Loucy (cell line): ENCODE measurements around the gene RAB44.

Experiments used
- H2AFZ ChIP-seq: fragments of 200-600 bp; sonication (generic); 2 replicates; pipeline ENCODE4 v1.6.0; 2016; ENCODE audit warnings: antibody characterized with exemption, mild to moderate bottlenecking, low read length, moderate library complexity
- H3F3A ChIP-seq: fragments of 200-600 bp; 2 replicates; pipeline ENCODE4 v1.6.0; 2016; ENCODE audit warnings: antibody characterized with exemption, low read depth, mild to moderate bottlenecking
- H3K27me3 ChIP-seq: fragments of 200-600 bp; sonication (generic); 2 replicates; pipeline ENCODE4 v1.6.1; 2014; ENCODE audit warnings: low read length, mild to moderate bottlenecking; ENCODE audit not compliant: insufficient read depth, poor library complexity, severe bottlenecking
- H3K36me3 ChIP-seq: fragments of 200-600 bp; sonication (generic); 2 replicates; pipeline ENCODE4 v1.6.1; 2016; ENCODE audit warnings: low read length; ENCODE audit not compliant: insufficient read depth
- H3K4me1 ChIP-seq: fragments of 200-600 bp; sonication (generic); 2 replicates; pipeline ENCODE4 v1.5.1; 2014; ENCODE audit warnings: low read length, mild to moderate bottlenecking; ENCODE audit not compliant: insufficient read depth, poor library complexity, severe bottlenecking
- H3K4me2 ChIP-seq: fragments of 200-600 bp; sonication (generic); 2 replicates; pipeline ENCODE4 v1.6.0; 2014; ENCODE audit warnings: antibody characterized with exemption, low read length, low read depth, mild to moderate bottlenecking; ENCODE audit not compliant: poor library complexity, severe bottlenecking
- H3K4me3 ChIP-seq: fragments of 200-600 bp; sonication (generic); 2 replicates; pipeline ENCODE4 v1.5.1; 2014; ENCODE audit warnings: low read length, mild to moderate bottlenecking, mixed read lengths; ENCODE audit not compliant: poor library complexity, severe bottlenecking
- H3K79me2 ChIP-seq: fragments of 200-600 bp; sonication (generic); 2 replicates; pipeline ENCODE4 v1.6.1; 2014; ENCODE audit warnings: low read length; ENCODE audit not compliant: insufficient read depth
- H3K9ac ChIP-seq: fragments of 200-600 bp; sonication (generic); 2 replicates; pipeline ENCODE4 v1.6.0; 2014; ENCODE audit warnings: mild to moderate bottlenecking, low read depth, low read length, moderate library complexity; ENCODE audit not compliant: poor library complexity, severe bottlenecking
- H3K9me2 ChIP-seq: fragments of 200-600 bp; sonication (generic); replicated peaks from 2 replicates; pipeline ENCODE4 v1.6.1; 2016; ENCODE audit warnings: low read depth, low read length, mixed read lengths
- H3K9me3 ChIP-seq: fragments of 200-600 bp; sonication (generic); 2 replicates; pipeline ENCODE4 v1.6.1; 2014; ENCODE audit warnings: mild to moderate bottlenecking, antibody characterized with exemption, low read length, low read depth; ENCODE audit not compliant: insufficient read depth
- H4K20me1 ChIP-seq: fragments of 200-600 bp; sonication (generic); 2 replicates; pipeline ENCODE4 v1.6.0; 2014; ENCODE audit warnings: antibody characterized with exemption, low read length, mild to moderate bottlenecking; ENCODE audit not compliant: insufficient read depth, poor library complexity, severe bottlenecking
- EZH2phosphoT487 ChIP-seq: fragments of 200-600 bp; IDR thresholded peaks from 2 replicates; pipeline ENCODE4 v1.6.1; 2018; ENCODE audit warnings: antibody characterized with exemption, mild to moderate bottlenecking, moderate library complexity, borderline replicate concordance
- TF ChIP-seq, protein P1 (sequence below): fragments of 200-600 bp; sonication (generic); conservative IDR thresholded peaks from 2 replicates; pipeline ENCODE4 v1.5.1; 2014; ENCODE audit warnings: mild to moderate bottlenecking, antibody characterized with exemption, low read length

RAB44 gene

DNA sequence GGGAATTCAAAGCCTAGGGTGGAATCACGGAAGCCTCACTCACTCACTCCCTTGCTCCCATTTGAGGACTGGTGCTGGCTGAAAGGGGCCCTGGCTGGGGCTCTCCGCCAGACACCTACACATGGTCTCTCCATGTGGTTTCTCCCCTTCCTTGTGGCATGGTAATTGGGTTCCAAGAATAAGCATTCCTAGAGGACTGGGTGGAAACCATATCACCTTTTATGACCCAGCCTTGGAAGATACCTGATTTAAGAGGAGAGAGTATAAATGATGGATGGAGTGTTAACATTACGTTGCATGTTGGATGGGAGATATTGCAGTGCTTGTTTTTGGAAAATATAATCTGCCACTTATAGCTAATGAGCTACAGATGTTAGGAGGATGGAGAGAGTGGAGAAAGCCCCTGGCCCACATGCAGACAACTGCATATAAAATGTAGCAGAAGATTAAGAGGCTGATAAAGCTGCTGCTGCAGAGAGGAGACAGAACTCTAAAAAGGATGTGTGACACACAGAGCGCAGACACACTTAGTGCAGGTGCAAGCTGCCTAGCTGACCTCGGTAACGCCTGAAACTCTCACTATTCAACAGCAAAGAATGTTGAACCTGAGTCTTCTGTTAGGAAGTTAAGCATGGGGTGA lies 42.4 kb upstream of the RAB44 start:
- no peaks in the 10 kb centered on the region for H3F3A ChIP-seq
- no peaks in the 10 kb centered on the region for H3K79me2 ChIP-seq
- H3K9me2 ChIP-seq, result no peaks in the 10 kb centered on the region
- TF ChIP-seq, protein P1, sequence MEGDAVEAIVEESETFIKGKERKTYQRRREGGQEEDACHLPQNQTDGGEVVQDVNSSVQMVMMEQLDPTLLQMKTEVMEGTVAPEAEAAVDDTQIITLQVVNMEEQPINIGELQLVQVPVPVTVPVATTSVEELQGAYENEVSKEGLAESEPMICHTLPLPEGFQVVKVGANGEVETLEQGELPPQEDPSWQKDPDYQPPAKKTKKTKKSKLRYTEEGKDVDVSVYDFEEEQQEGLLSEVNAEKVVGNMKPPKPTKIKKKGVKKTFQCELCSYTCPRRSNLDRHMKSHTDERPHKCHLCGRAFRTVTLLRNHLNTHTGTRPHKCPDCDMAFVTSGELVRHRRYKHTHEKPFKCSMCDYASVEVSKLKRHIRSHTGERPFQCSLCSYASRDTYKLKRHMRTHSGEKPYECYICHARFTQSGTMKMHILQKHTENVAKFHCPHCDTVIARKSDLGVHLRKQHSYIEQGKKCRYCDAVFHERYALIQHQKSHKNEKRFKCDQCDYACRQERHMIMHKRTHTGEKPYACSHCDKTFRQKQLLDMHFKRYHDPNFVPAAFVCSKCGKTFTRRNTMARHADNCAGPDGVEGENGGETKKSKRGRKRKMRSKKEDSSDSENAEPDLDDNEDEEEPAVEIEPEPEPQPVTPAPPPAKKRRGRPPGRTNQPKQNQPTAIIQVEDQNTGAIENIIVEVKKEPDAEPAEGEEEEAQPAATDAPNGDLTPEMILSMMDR, result no peak
- no peak for TF ChIP-seq EZH2phosphoT487
- H3K9me3 ChIP-seq, result no peaks in the 10 kb centered on the region
- H3K27me3 ChIP-seq, result no peaks in the 10 kb centered on the region
- H3K9ac ChIP-seq, result no peak overlapping the region
- no peaks in the 10 kb centered on the region for H3K36me3 ChIP-seq
- no peak overlapping the region for H3K4me2 ChIP-seq
- H4K20me1 ChIP-seq, result no peaks in the 10 kb centered on the region
- H2AFZ ChIP-seq, result no peak overlapping the region
- H3K4me1 ChIP-seq, result no peaks in the 10 kb centered on the region
- no peak overlapping the region for H3K4me3 ChIP-seq

DNA sequence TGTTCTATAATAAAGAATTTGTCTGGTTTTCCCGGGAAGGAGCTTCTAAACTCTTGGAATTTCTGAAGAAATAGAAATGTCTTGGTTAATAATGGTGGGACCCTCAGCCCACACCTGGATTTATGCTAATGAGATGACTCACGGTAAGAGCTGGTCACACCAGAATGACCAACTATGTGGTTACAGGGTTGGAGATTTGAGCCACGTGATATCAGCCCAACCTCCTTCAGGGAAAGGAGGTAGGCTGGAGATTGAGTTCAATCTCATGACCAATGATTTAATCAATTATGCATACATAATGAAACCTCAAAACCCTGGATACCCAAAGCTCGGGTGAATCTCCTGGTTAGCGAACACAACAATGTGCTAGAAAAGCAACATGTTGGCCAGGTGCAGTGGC lies 41.2 kb upstream of the RAB44 start:
- no peaks in the 10 kb centered on the region for H3K79me2 ChIP-seq
- no peak overlapping the region for H3K9ac ChIP-seq
- H3K36me3 ChIP-seq, result no peaks in the 10 kb centered on the region
- no peak overlapping the region for H2AFZ ChIP-seq
- no peaks in the 10 kb centered on the region for H4K20me1 ChIP-seq
- H3F3A ChIP-seq, result no peaks in the 10 kb centered on the region
- no peak overlapping the region for H3K4me2 ChIP-seq
- TF ChIP-seq EZH2phosphoT487, result no peak
- TF ChIP-seq, protein P1, result no peak
- H3K4me3 ChIP-seq, result no peak overlapping the region
- no peaks in the 10 kb centered on the region for H3K4me1 ChIP-seq
- no peaks in the 10 kb centered on the region for H3K9me2 ChIP-seq
- H3K9me3 ChIP-seq, result no peaks in the 10 kb centered on the region
- H3K27me3 ChIP-seq, result no peaks in the 10 kb centered on the region

DNA sequence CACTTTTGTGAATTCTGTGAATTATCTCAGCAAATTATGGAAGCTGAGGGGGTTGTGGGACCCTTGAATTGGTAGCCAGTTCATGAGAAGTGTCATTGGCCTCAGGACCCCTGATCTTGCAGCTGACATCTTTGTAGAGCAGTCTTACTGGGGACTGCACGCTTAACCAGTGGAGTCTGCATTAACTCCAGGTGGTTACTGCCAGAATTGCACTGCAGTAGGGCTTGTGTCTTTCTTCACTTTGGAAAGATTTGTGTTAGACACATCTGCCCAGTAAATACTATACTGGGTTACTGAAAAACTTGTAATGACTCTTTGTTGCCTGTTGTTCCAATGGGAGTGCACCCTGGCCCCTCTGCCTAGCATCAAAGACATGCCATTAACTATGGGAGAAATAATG lies 40.4 kb upstream of the RAB44 start:
- Histone ChIP-seq H3K4me1 (no peaks in the 10 kb centered on the region), H2AFZ (no peak overlapping the region), H4K20me1 (no peaks in the 10 kb centered on the region), H3K9me2 (no peaks in the 10 kb centered on the region), H3K79me2 (no peaks in the 10 kb centered on the region), H3K36me3 (no peaks in the 10 kb centered on the region), H3K4me3 (no peak overlapping the region), H3K27me3 (no peaks in the 10 kb centered on the region), H3K4me2 (no peak overlapping the region), H3F3A (no peaks in the 10 kb centered on the region), H3K9me3 (no peaks in the 10 kb centered on the region), H3K9ac (no peak overlapping the region)
- no peak for TF ChIP-seq EZH2phosphoT487
- TF ChIP-seq, protein P1, result no peak
